RWPE2 (cell line): ENCODE measurements around the gene CMKLR1.

ENCODE experiments used
- ATAC-seq: fragments of 200-7000 bp; cut with Tn5 transposase; 3 replicates; pipeline ENCODE4 v1.9.1; 2021; ENCODE audit warnings: low read depth
- DNase-seq: peaks from one replicate; pipeline ENCODE4 v3.0.0-alpha.2; 2020; ENCODE audit warnings: low spot score
- H3K27ac ChIP-seq: fragments of 450-650 bp; 2 replicates; pipeline ENCODE4 v1.5.1; 2017; ENCODE audit warnings: mild to moderate bottlenecking; ENCODE audit not compliant: poor library complexity, severe bottlenecking
- H3K27me3 ChIP-seq: fragments of 250-450 bp; sonication (Bioruptor Pico); 2 replicates; pipeline ENCODE4 v1.5.1; 2021; ENCODE audit warnings: mild to moderate bottlenecking, moderate library complexity; ENCODE audit not compliant: insufficient read depth, poor library complexity, severe bottlenecking
- H3K36me3 ChIP-seq: fragments of 250-450 bp; sonication (Bioruptor Pico); 2 replicates; pipeline ENCODE4 v1.5.1; 2020; ENCODE audit warnings: low read depth, mild to moderate bottlenecking, moderate library complexity
- H3K4me1 ChIP-seq: fragments of 250-450 bp; sonication (Bioruptor Pico); 2 replicates; pipeline ENCODE4 v1.5.1; 2021; ENCODE audit warnings: mild to moderate bottlenecking, moderate library complexity; ENCODE audit not compliant: insufficient read depth, poor library complexity, severe bottlenecking
- H3K4me3 ChIP-seq: fragments of 250-450 bp; sonication (Bioruptor Pico); 2 replicates; pipeline ENCODE4 v1.5.1; 2021; ENCODE audit warnings: mild to moderate bottlenecking, moderate library complexity; ENCODE audit not compliant: severe bottlenecking
- H3K9me3 ChIP-seq: fragments of 250-450 bp; sonication (Bioruptor Pico); 2 replicates; pipeline ENCODE4 v1.5.1; 2021; ENCODE audit warnings: mild to moderate bottlenecking, moderate library complexity; ENCODE audit not compliant: severe bottlenecking
- TF ChIP-seq, protein P1 (sequence below): fragments of 450-650 bp; IDR thresholded peaks from one replicate; pipeline ENCODE4 v1.5.1; 2017; ENCODE audit warnings: mild to moderate bottlenecking, moderate library complexity; ENCODE audit not compliant: poor library complexity, severe bottlenecking

Gene CMKLR1

DNA sequence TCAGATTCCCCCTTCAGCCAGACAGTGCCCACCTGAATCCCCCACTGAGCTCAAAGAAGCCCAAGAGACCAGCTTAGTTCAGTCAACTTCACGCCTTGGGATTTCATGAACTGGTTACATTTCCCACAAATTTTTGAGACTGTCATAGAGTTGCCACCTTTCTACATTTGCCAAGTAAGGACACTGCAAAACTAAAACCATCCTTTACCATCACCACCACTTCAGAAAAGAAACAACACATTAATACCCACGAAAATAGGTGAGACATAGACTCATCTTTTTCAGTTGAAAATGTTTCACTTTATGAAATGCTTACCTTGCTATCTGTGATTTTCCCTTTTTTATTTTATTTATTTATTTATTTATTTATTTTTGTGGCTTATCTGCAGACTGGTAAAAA, 16.1 kb downstream of the CMKLR1 start:
- TF ChIP-seq, protein P1, sequence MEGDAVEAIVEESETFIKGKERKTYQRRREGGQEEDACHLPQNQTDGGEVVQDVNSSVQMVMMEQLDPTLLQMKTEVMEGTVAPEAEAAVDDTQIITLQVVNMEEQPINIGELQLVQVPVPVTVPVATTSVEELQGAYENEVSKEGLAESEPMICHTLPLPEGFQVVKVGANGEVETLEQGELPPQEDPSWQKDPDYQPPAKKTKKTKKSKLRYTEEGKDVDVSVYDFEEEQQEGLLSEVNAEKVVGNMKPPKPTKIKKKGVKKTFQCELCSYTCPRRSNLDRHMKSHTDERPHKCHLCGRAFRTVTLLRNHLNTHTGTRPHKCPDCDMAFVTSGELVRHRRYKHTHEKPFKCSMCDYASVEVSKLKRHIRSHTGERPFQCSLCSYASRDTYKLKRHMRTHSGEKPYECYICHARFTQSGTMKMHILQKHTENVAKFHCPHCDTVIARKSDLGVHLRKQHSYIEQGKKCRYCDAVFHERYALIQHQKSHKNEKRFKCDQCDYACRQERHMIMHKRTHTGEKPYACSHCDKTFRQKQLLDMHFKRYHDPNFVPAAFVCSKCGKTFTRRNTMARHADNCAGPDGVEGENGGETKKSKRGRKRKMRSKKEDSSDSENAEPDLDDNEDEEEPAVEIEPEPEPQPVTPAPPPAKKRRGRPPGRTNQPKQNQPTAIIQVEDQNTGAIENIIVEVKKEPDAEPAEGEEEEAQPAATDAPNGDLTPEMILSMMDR, result no peak

DNA sequence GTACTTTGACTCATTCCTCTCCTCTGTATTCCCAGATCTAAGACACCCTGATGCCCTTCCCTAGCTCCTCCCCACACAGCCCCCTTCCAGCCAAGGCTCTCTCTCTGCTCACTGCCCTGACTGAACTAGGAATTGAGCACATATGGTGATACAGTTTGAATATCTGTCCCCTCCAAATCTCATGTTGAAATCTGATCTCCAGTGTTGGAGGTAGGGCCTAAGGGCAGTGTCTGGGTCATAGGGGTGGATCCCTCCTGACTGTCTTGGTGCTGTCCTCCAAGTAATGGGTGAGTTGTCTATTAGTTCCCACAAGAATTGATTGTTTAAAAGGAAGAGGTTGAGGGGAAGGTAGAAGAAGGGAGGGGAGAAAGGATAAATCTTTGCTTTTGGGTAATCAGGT, 17.4 kb downstream of the CMKLR1 start:
- DNase-seq, result no peak
- TF ChIP-seq, protein P1, result no peak
- ATAC-seq, result no peak
- Histone ChIP-seq H3K9me3 (no peaks in the 10 kb centered on the region), H3K27me3 (peaks cover 18% of the 10 kb centered on the region), H3K4me3 (no peak overlapping the region), H3K4me1 (no peaks in the 10 kb centered on the region), H3K36me3 (no peaks in the 10 kb centered on the region), H3K27ac (no peak overlapping the region)

More for the DNA sequence above, 16.1 kb downstream of the CMKLR1 start:
- H3K27me3 ChIP-seq, result peaks cover 18% of the 10 kb centered on the region
- ATAC-seq (no peak), DNase-seq (no peak)
- H3K9me3 ChIP-seq, result no peaks in the 10 kb centered on the region
- no peaks in the 10 kb centered on the region for H3K4me1 ChIP-seq
- no peak overlapping the region for H3K4me3 ChIP-seq
- H3K27ac ChIP-seq, result no peak overlapping the region
- H3K36me3 ChIP-seq, result no peaks in the 10 kb centered on the region

DNA sequence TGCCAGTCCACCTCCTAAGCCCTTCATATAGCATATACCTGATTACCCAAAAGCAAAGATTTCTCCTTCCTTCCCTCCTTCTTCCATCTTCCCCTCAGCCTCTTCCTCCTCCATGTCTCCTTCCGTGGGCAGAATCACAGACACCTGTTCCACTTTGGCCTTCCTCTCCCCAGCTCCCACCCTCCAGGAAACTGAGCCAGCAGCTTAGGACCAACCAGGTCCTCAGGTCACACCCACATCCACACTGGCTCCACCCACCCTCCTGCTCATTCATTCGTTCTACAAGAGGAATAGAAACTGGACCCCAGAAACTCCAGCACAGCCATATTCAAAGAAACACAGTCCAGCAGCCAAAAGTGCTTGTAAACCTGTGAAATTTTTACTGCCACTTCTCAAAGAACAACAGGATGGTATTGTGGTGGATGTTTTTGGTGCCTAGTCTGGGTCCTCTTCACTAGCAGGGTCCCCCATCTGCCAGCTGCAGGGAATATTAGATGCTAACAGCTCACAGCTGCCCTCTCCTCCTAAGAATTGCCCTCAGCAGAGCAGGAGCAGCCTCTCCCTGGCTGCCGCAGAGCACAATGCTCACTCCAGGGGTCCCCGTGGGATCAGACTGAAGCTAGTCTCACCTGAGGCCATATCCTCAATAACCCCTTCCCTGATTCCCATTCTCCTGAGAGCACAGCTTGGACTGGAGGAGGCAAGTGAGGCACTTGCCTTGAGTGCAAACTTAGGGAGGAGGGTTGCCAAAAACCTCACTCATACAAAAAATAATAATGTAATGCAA, 18.4 kb downstream of the CMKLR1 start:
- Histone ChIP-seq H3K27me3 (peaks cover 18% of the 10 kb centered on the region), H3K36me3 (no peaks in the 10 kb centered on the region), H3K4me1 (no peaks in the 10 kb centered on the region), H3K9me3 (no peaks in the 10 kb centered on the region), H3K27ac (no peak overlapping the region), H3K4me3 (no peak overlapping the region)
- DNase-seq (no peak), ATAC-seq (no peak)
- TF ChIP-seq, protein P1, result no peak

DNA sequence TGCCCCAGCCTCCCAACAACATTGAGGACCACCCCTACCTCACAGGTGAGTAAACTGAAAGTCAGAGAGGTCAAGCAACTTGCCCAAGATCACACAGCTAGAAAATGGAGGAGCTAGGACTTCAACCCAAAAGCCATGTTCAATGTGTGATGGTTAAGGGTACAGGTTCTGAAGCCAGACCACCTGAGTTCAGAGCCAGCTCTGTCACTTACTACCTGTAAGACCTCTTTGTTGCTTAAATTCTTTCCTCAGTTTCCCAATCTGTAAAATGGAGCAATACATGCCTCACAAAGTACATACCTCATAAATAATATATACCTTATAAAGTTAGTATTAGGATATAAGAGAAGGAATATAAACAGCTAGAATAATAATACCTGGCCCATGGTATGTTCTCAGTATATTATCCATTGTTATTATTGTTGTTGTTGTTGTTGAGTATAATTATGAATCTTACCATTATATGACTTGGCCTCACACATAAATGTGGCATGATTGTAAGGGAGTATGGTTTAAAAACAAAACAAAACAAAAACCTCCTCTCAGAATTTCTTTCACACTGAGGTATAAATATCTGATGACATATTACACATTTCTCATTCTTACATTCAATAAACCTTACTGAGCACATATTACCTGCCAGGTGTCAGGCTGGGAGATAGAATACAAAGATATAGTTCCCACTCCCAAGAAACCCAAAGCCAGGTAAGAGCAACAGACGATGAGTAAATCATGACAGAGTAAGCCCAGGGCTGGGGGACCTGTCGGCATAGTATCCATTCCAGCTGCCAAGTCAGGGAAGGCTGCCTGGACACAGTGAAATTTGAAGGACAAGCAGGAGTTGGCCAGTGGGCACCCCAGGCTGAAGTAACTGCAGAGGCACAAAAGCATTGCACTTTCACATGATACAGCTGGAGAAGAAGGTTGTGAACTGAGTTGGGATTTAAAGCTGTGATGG, 19.6 kb downstream of the CMKLR1 start:
- no peak for DNase-seq
- TF ChIP-seq, protein P1, result no peak
- no peaks in the 10 kb centered on the region for H3K9me3 ChIP-seq
- no peaks in the 10 kb centered on the region for H3K36me3 ChIP-seq
- no peaks in the 10 kb centered on the region for H3K4me1 ChIP-seq
- H3K27me3 ChIP-seq, result peaks cover 18% of the 10 kb centered on the region
- no peak for ATAC-seq
- no peak overlapping the region for H3K4me3 ChIP-seq
- no peak overlapping the region for H3K27ac ChIP-seq
